Left renal cortex interstitium (tissue), 4 donors: ENCODE results near the gene IRX4. TPM values are rescaled to one million over a fixed set of nuclear protein-coding genes. Genes with fewer than 3 reads are reported as not detected.

Experiments used
- DNase-seq, 4 donors: peaks; one replicate each; pipeline ENCODE4 v3.0.0-alpha.2; 2013; ENCODE audit warnings: low read depth in 4 of 4, low spot score in 2 of 4, missing footprints in 1 of 4
- polyA plus RNA-seq, 4 donors: library from polyadenylated mRNA; unstranded; fragments of 120-200 nt; gene quantifications; one replicate each; pipeline ENCODE4 v1.2.1, GENCODE V29; 2013; ENCODE audit not compliant: insufficient read length in 4 of 4

Gene IRX4
- polyA plus RNA-seq, 4 donors = 0.40 to 0.86 (median 0.55) TPM

GRCh38 chr5:1893754-1894153 lies 11.0 kb upstream of the IRX4 start:
- DNase-seq = no peak

- no peak for DNase-seq
Observed at GRCh38 chr5:1892685-1893445, 10.1 kb upstream of the IRX4 start.

- DNase-seq = no peak
Observed at GRCh38 chr5:1892211-1892610, 9.5 kb upstream of the IRX4 start.

GRCh38 chr5:1891391-1891790 lies 8.7 kb upstream of the IRX4 start:
- no peak for DNase-seq

- no peak for DNase-seq
Observed at GRCh38 chr5:1890296-1890695, 7.6 kb upstream of the IRX4 start.

- no peak for DNase-seq
Observed at GRCh38 chr5:1889321-1890065, 6.8 kb upstream of the IRX4 start.

GRCh38 chr5:1888541-1889251 lies 6.0 kb upstream of the IRX4 start:
- no peak for DNase-seq

GRCh38 chr5:1887588-1888360 lies 5.0 kb upstream of the IRX4 start:
- no peak for DNase-seq

- DNase-seq = no peak
Observed at GRCh38 chr5:1886846-1887587, 4.3 kb upstream of the IRX4 start.

- no peak for DNase-seq
Observed at GRCh38 chr5:1885868-1886845, 3.4 kb upstream of the IRX4 start.

GRCh38 chr5:1885404-1885755 lies 2.7 kb upstream of the IRX4 start:
- DNase-seq = no peak

- DNase-seq = no peak
Observed at GRCh38 chr5:1884678-1885403, 2.1 kb upstream of the IRX4 start.

GRCh38 chr5:1883925-1884677 lies 1.4 kb upstream of the IRX4 start:
- DNase-seq = no peak

GRCh38 chr5:1883120-1883924 lies 597 bp upstream of the IRX4 start:
- no peak for DNase-seq

- no peak for DNase-seq
Observed at GRCh38 chr5:1881731-1882336, 891 bp downstream of the IRX4 start.

- DNase-seq = no peak
Observed at GRCh38 chr5:1881098-1881572, 1.6 kb downstream of the IRX4 start.
